Stimulated activated naive CD8-positive, alpha-beta T cell treated with anti-CD3 and anti-CD28 coated beads, Interleukin-15, Interleukin-2, amounts not matched to agents 100 U/mL and 50 U/mL, for 24 hours (primary cell): ENCODE results near the gene STPG4.
"Not testable (repeated sequence)": the region's sequence is repeated elsewhere in the genome, so short reads cannot be mapped to it uniquely, and the experiment has no call there.

ENCODE experiments used
- ATAC-seq: fragments of 150-1000 bp; cut with Tn5 transposase; one replicate; pipeline ENCODE4 v1.10.0; 2021
- DNase-seq: peaks from one replicate; pipeline ENCODE4 v3.0.0; 2021

The STPG4 gene

GRCh38 chr2:47126783-47127182 lies 28.3 kb downstream of the STPG4 start:
- DNase-seq (no peak), ATAC-seq (no peak)

DNA sequence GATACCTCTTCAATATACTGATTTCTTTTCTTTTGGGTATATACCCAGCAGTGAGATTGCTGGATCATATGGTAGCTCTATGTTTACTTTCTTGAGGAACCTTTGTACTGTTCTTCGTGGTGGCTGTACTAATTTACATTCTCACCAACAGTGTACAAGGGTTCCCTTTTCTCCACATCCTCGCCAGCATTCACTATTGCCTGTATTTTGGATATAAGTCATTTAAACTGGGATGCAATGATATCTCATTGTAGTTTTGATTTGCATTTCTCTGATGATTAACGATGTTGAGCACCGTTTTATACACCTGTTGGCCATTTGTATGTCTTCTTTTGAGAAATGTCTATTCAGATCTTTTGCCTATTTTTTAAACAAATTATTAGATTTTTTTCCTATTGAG lies 30.4 kb downstream of the STPG4 start:
- not testable (repeated sequence) for ATAC-seq, DNase-seq

DNA sequence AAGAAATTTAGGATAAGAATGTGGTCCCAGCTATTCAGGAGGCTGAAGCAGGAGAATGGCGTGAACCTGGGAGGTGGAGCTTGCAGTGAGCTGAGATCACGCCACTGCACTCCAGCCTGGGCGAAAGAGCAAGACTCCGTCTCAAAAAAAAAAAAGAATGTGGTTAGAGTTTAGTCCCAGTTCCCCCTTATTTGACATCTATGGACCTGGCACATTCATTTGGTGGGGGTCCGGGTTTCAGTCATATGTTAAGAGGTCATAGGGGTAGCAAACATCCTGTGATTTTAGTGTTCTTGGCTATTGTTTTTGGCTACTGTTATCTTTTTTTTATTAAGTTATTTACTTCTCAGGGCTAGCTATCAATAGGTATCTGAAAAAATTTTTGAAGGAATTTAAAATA lies 34.7 kb downstream of the STPG4 start:
- DNase-seq, ATAC-seq: not testable (repeated sequence)

GRCh38 chr2:47119001-47119400 lies 36.1 kb downstream of the STPG4 start:
- no peak for DNase-seq
- ATAC-seq: no peak

- DNase-seq: no peak
- ATAC-seq: no peak
These were observed 36.5 kb downstream of the STPG4 start for GRCh38 chr2:47118581-47118980.

- ATAC-seq (no peak), DNase-seq (no peak)
These were observed 42.3 kb downstream of the STPG4 start for GRCh38 chr2:47112665-47113435.

GRCh38 chr2:47109680-47110079 lies 45.4 kb downstream of the STPG4 start:
- ATAC-seq (no peak), DNase-seq (no peak)

GRCh38 chr2:47109007-47109375 lies 46.1 kb downstream of the STPG4 start:
- ATAC-seq (no peak), DNase-seq (no peak)

- not testable (repeated sequence) for DNase-seq, ATAC-seq
These were observed 46.7 kb downstream of the STPG4 start for GRCh38 chr2:47108267-47109006.

DNA sequence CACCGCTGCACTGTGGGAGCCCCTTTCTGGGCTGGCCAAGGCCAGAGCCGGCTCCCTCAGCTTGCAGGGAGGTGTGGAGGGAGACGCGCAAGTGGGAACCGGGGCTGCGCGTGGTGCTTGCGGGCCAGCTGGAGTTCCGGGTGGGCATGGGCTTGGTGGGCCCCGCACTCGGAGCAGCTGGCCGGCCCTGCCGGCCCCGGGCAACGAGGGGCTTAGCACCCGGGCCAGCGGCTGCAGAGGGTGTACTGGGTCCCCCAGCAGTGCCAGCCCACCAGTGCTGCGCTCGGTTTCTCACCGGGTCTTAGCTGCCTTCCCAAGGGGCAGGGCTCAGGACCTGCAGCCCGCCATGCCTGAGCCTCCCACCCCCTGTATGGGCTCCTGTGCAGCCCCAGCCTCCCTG lies 47.9 kb downstream of the STPG4 start:
- DNase-seq, ATAC-seq: not testable (repeated sequence)

- not testable (repeated sequence) for DNase-seq, ATAC-seq
These were observed 48.9 kb downstream of the STPG4 start for GRCh38 chr2:47106231-47106630.

GRCh38 chr2:47099712-47100111 lies 55.4 kb downstream of the STPG4 start:
- not testable (repeated sequence) for ATAC-seq, DNase-seq

GRCh38 chr2:47098953-47099352 lies 56.2 kb downstream of the STPG4 start:
- ATAC-seq: no peak
- no peak for DNase-seq

DNA sequence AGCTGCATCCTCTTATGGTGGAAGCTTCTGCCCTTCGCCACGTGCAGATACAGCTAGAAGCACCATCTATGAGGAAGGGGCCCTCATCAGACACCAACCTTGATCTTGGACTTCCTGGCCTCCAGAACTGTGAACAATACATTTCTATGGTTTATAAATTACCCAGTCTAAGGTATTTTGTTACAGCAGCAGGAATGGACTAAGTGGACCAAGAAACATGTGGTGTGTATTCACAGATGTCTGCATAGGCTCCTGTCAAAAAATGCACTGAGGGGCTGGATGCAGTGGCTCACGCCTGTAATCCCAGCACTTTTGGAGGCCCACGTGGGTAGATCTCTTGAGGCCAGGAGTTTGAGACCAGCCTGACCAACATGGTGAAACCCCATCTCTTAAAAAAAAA lies 57.5 kb downstream of the STPG4 start:
- ATAC-seq (no peak), DNase-seq (no peak)

GRCh38 chr2:47096451-47096850 lies 58.7 kb downstream of the STPG4 start:
- DNase-seq: no peak
- no peak for ATAC-seq

DNA sequence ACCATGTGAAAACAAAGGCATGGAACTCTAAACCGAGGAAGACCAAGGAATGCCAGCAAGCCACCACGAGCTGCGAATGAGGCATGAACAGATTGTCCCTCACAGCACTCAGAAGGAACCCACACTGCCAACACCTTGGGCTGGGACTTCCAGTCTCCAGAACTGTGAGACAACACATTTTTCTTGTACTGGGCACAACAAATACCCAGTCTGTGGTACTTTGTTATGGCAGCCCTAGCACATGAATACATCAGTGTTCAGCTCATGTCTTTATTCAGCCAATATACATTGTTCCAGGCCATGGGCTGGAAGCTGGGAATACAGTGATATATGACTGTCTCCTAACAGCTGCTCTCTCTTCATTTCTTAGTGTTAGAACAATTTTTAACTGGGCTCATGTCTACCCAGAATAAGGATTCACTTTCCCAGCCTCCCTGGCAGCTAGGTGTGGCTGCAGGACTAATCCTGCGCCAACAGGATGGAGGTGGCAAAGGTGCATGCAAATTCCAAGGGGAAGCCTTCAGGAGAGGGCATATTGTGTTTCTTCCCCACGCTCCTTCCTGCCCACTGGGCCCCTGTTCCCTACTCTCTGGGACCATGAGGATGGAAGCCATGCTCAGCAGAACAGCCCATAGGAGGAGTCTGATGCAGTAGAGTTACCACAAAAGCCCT lies 59.6 kb downstream of the STPG4 start:
- ATAC-seq (no peak), DNase-seq (no peak)

DNA sequence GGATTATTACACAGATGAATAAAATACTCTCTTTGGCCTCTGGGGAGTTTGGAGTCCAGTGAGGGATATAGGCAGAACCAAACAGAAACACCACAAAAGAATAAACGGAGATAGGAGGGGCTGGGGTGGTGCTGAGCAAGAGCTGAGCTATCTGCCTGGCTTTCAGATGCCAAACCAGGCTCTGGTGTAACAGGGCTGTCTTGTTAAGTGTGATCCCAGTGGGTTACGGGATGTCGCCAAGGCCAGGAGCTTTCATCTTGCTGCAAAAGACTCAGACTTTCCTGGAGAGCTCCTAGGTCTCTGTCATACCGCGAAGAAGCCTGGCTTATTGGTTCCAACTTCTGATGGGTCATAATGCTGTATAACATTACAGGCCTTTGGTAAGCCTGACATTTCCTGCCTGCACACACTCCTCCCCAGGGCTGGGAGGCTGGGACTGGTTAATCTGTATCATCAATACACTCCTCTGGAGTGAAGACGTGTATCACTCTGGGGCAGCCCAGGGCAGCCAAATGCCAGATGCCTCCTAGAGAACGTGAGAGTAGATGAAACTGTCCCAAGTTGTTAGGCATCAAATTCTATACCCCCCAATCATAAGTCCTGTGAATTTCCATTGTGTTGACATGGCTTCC lies 60.5 kb downstream of the STPG4 start:
- DNase-seq: no peak
- ATAC-seq: no peak

DNA sequence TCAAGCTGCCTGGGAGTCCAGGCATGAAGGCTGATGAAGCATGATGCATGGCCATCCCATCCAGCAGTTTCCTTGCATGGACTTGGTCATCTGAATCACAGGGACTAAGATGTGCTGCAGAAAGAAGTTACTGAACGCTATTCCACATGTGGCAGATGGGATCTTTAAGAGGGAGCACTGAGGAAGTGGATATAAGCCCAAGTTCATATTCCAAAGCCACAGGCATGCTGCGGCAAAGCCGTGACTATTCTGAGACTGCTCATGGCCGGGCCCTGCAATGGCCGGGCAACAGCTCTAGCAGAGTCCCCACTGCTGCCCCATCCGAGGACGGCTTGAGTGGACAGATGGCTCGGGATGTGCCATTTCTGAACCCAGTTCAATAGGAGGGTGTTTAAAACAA lies 61.5 kb downstream of the STPG4 start:
- ATAC-seq (no peak), DNase-seq (no peak)

DNA sequence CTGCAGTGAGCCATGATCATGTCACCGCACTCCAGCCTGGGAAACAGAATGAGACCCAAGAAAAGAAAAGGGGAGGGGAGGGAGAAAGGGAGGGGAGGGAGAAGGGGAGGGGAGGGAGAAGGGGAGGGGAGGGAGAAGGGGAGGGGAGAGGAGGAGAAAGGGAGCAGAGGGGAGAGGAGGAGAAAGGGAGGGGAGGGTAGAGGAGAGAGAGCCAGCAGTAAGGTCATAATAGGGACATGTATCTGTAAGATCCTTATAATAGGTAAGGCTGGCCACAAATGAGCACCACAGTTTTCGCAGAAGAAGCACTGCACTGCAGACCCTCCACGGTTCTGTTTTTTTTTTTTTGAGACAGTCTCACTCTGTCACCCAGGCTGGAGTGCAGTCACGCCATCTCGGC lies 62.6 kb downstream of the STPG4 start:
- ATAC-seq (no peak), DNase-seq (no peak)

GRCh38 chr2:47091118-47091517 lies 64.0 kb downstream of the STPG4 start:
- ATAC-seq: no peak
- no peak for DNase-seq

- DNase-seq: no peak
- no peak for ATAC-seq
These were observed 66.0 kb downstream of the STPG4 start for GRCh38 chr2:47089083-47089464.

- no peak for DNase-seq
- no peak for ATAC-seq
These were observed 66.6 kb downstream of the STPG4 start for GRCh38 chr2:47088371-47089082.
